Germinal center (tissue), 1 donor: ENCODE data around the gene TEX22.

Experiments used
- DNase-seq: peaks from one replicate; pipeline ENCODE4 v3.0.0; 2012; ENCODE audit warnings: mixed read lengths, low spot score

The TEX22 gene

GRCh38 chr14:105400016-105400415 is 1.7 kb downstream of the TEX22 start:
- no peak for DNase-seq

- no peak for DNase-seq
Measured at GRCh38 chr14:105401699-105402098, 3.4 kb downstream of the TEX22 start.

GRCh38 chr14:105408592-105408991 is 10.3 kb downstream of the TEX22 start:
- no peak for DNase-seq

GRCh38 chr14:105409364-105409763 is 11.0 kb downstream of the TEX22 start:
- DNase-seq = no peak

- no peak for DNase-seq
Measured at GRCh38 chr14:105410642-105411016, 12.3 kb downstream of the TEX22 start.

- DNase-seq = peak; percentile 80
Measured at GRCh38 chr14:105411017-105411941, 12.9 kb downstream of the TEX22 start.

- no peak for DNase-seq
Measured at GRCh38 chr14:105411985-105412770, 13.8 kb downstream of the TEX22 start.

GRCh38 chr14:105412771-105413543 is 14.6 kb downstream of the TEX22 start:
- no peak for DNase-seq

- DNase-seq = no peak
Measured at GRCh38 chr14:105413544-105413886, 15.2 kb downstream of the TEX22 start.

GRCh38 chr14:105414456-105415371 is 16.4 kb downstream of the TEX22 start:
- DNase-seq = peak; percentile 83

GRCh38 chr14:105415481-105416428 is 17.4 kb downstream of the TEX22 start:
- no peak for DNase-seq

- no peak for DNase-seq
Measured at GRCh38 chr14:105416671-105417070, 18.3 kb downstream of the TEX22 start.

- DNase-seq = no peak
Measured at GRCh38 chr14:105417690-105418121, 19.4 kb downstream of the TEX22 start.

GRCh38 chr14:105418269-105419194 is 20.2 kb downstream of the TEX22 start:
- DNase-seq = no peak

GRCh38 chr14:105419195-105420091 is 21.1 kb downstream of the TEX22 start, which contains the start of gene MTA1:
Gene MTA1, plus strand, starts transcription at chr14:105419827. Its CDS starts 209 bp downstream, at chr14:105420036.
- DNase-seq = peak; percentile 77

GRCh38 chr14:105420101-105420973 is 22.0 kb downstream of the TEX22 start:
- DNase-seq = peak; percentile 41
